Measurements from ENCODE around the gene CDHR4. TPM values are rescaled to one million over a fixed set of nuclear protein-coding genes. Genes with fewer than 3 reads are reported as not detected.

The CDHR4 gene
- total and polyA plus RNA-seq, 9 of the 15 experiments (the other 6 are each of a cell fraction or from before 2014, with no cell fraction given): 0.21 TPM; not detected in 8

- peak within 1 kb of the TSS; percentile 84 for H3K4me3 ChIP-seq
- BruUV-seq (replicated peaks): no TSS peak
- H3K9me1 ChIP-seq (ENCODE audit: control insufficient read depth, insufficient read depth, low read length): no peaks in the 10 kb centered on the region
- H3K4me2 ChIP-seq (ENCODE audit: insufficient read depth, low read length): peak within 1 kb of the TSS; percentile 90
- DNase-seq (ENCODE audit: extremely low read depth in 1 of 4, low spot score in 3 of 4) (peak; percentile 97 to 99 (median 98)), FAIRE-seq (peak; percentile 98), ATAC-seq (peak; percentile 98)
- ChIA-PET POLR2A (interaction anchor here (0.6 to 2.8 kb wide), 9 partner anchors 9 to 457 kb away, joined by 3 to 16 read pairs (median 4); partner anchors contain the start of genes DAG1 and INKA1), CTCF (ENCODE audit: low intra/inter-chr PET ratio) (no interaction called here)
- peak within 1 kb of the TSS; percentile 91 for H3K27ac ChIP-seq (ENCODE audit: extremely low read depth, low read depth, low read length)
- H4K20me1 ChIP-seq (replicated peaks; ENCODE audit: control insufficient read depth, insufficient read depth, low read length): no peaks in the 10 kb centered on the region
- in situ Hi-C loops (cut with MboI) (no loop called here), intact Hi-C loops (cut with micrococcal nuclease) (no loop called here)
- H3K27me3 ChIP-seq (ENCODE audit: control insufficient read depth in 2 of 2, insufficient read depth in 2 of 2, low read length in 2 of 2): no peaks in the 10 kb centered on the region
- H3K36me3 ChIP-seq (ENCODE audit: control insufficient read depth, insufficient read depth, low read length): peaks cover 20% of the 10 kb centered on the region; the same call in 2 of the 3 replicates
- H3K9ac ChIP-seq (ENCODE audit: insufficient read depth in 1 of 2, low read depth in 2 of 2, low read length in 2 of 2): peak within 1 kb of the TSS; percentile 90 to 96
- peak within 1 kb of the TSS; percentile 82 for H2AFZ ChIP-seq (ENCODE audit: low read depth, low read length)
- peaks cover 12 to 23% of the 10 kb centered on the region in 2 experiments; a peak in 4 of 5 replicates for H3K4me1 ChIP-seq (replicated peaks in 1 of 2; ENCODE audit: control insufficient read depth in 2 of 2, insufficient read depth in 2 of 2, low read length in 2 of 2)
- peaks cover 45% of the 10 kb centered on the region for H3K79me2 ChIP-seq (ENCODE audit: control insufficient read depth, insufficient read depth, low read length)
- no peaks in the 10 kb centered on the region for H3K9me3 ChIP-seq (replicated peaks; ENCODE audit: control insufficient read depth, insufficient read depth, low read depth, low read length)
- WGBS (ENCODE audit: insufficient coverage, low coverage, missing lambda C conversion rate): 0% methylated on average over 32 of the region's 55 CpGs
- TF ChIP-seq POLR3G (IDR thresholded peaks at IDR 0.05; ENCODE audit: extremely low read depth, insufficient read length, insufficient replicate concordance): no peak
- no peak for TF ChIP-seq IFI16 (CRISPR knock-in tag; IDR thresholded peaks at IDR 0.05)
- no peak for TF ChIP-seq HDGF (IDR thresholded peaks at IDR 0.05)
- no peak for TF ChIP-seq BRD4 (IDR thresholded peaks at IDR 0.05)
- peak in 1 of 2 experiments; percentile 49; a peak in 1 of 4 replicates for TF ChIP-seq CSDE1 (IDR thresholded peaks at IDR 0.05)
- TF ChIP-seq KAT2B (IDR thresholded peaks at IDR 0.05; ENCODE audit: low read depth, low read length): no peak
- no peak for TF ChIP-seq CBX8 (IDR thresholded peaks at IDR 0.05; ENCODE audit: borderline replicate concordance, extremely low read depth, low read depth, low read length, poor library complexity, severe bottlenecking)
- TF ChIP-seq MNT (conservative IDR thresholded peaks at IDR 0.05): peak; percentile 79 to 86
- peak; percentile 67 for TF ChIP-seq GABPA (tag; conservative IDR thresholded peaks at IDR 0.05; ENCODE audit: low read depth)
- no peak for TF ChIP-seq PHB (CRISPR knock-in tag; IDR thresholded peaks at IDR 0.05)
- TF ChIP-seq ZZZ3 (IDR thresholded peaks at IDR 0.05): no peak
- TF ChIP-seq CCNT2 (IDR thresholded peaks at IDR 0.05; ENCODE audit: borderline replicate concordance, extremely low read depth, insufficient read length, low read depth, low read length): peak; percentile 39
- no peak for TF ChIP-seq ZFP1 (CRISPR knock-in tag; IDR thresholded peaks at IDR 0.05)
- peak; percentile 68 for TF ChIP-seq TBP (optimal IDR thresholded peaks at IDR 0.05; ENCODE audit: low read depth, low read length)
- TF ChIP-seq CREB1 (IDR thresholded peaks at IDR 0.05): peak; percentile 58
- TF ChIP-seq CREB1 (CRISPR knock-in tag; IDR thresholded peaks at IDR 0.05): peak; percentile 87
- peak; percentile 78 for TF ChIP-seq RBM25 (IDR thresholded peaks at IDR 0.05; ENCODE audit: low read depth, low read length, severe bottlenecking)
- no peak for TF ChIP-seq CTCF (IDR thresholded peaks at IDR 0.05 in 2 of 3, conservative IDR thresholded peaks at IDR 0.05 in 1 of 3; ENCODE audit: insufficient read depth in 2 of 3, low read depth in 1 of 3, low read length in 3 of 3)
- peak; percentile 90 for TF ChIP-seq CREM (IDR thresholded peaks at IDR 0.05; ENCODE audit: low read depth)
- no peak for TF ChIP-seq ZNF561 (CRISPR knock-in tag; conservative IDR thresholded peaks at IDR 0.05)
Measured at GRCh38 chr3:49786357-49787181, 13.1 kb downstream of the CDHR4 start, which contains the start of gene IP6K1. Gene IP6K1, minus strand, starts transcription at chr3:49786542. Its CDS starts 38,502 bp downstream, at chr3:49748040.
